NB4 (cell line): Measurements from ENCODE around the gene GALNTL6.

Experiments
- DNase-seq: peaks from one replicate; pipeline ENCODE4 v3.0.0; 2010; ENCODE audit warnings: low read depth
- H3K4me3 ChIP-seq: one replicate; pipeline ENCODE4 v1.5.1; 2011; ENCODE audit warnings: mild to moderate bottlenecking, low read depth, low read length, moderate library complexity
- MYC ChIP-seq: IDR thresholded peaks from 2 replicates; pipeline ENCODE4 v1.6.1; 2011; ENCODE audit warnings: low read depth, low read length
- POLR2A ChIP-seq: IDR thresholded peaks from 2 replicates; pipeline ENCODE4 v1.6.1; 2011; ENCODE audit warnings: mild to moderate bottlenecking; ENCODE audit not compliant: insufficient read length; ENCODE audit errors: extremely low read depth
- TF ChIP-seq, protein P1 (sequence below): IDR thresholded peaks from 2 replicates; pipeline ENCODE4 v1.6.1; 2011; ENCODE audit warnings: low read depth, low read length
- TF ChIP-seq, protein P2 (sequence below): IDR thresholded peaks from one replicate; pipeline ENCODE4 v1.5.1; 2012; ENCODE audit warnings: low read depth, low read length

Gene GALNTL6

GRCh38 chr4:172758586-172759340, 945.6 kb downstream of the GALNTL6 start:
- peak; percentile 19 for DNase-seq
- TF ChIP-seq, protein P1, sequence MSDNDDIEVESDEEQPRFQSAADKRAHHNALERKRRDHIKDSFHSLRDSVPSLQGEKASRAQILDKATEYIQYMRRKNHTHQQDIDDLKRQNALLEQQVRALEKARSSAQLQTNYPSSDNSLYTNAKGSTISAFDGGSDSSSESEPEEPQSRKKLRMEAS, result no peak
- TF ChIP-seq, protein P2, sequence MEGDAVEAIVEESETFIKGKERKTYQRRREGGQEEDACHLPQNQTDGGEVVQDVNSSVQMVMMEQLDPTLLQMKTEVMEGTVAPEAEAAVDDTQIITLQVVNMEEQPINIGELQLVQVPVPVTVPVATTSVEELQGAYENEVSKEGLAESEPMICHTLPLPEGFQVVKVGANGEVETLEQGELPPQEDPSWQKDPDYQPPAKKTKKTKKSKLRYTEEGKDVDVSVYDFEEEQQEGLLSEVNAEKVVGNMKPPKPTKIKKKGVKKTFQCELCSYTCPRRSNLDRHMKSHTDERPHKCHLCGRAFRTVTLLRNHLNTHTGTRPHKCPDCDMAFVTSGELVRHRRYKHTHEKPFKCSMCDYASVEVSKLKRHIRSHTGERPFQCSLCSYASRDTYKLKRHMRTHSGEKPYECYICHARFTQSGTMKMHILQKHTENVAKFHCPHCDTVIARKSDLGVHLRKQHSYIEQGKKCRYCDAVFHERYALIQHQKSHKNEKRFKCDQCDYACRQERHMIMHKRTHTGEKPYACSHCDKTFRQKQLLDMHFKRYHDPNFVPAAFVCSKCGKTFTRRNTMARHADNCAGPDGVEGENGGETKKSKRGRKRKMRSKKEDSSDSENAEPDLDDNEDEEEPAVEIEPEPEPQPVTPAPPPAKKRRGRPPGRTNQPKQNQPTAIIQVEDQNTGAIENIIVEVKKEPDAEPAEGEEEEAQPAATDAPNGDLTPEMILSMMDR, result no peak
- TF ChIP-seq MYC, result no peak
- TF ChIP-seq POLR2A, result no peak

GRCh38 chr4:172760512-172760911, 947.3 kb downstream of the GALNTL6 start:
- DNase-seq, result no peak
- H3K4me3 ChIP-seq, result no peak overlapping the region
- TF ChIP-seq MYC (no peak), POLR2A (no peak)
- TF ChIP-seq, protein P2, result no peak
- TF ChIP-seq, protein P1, result no peak

More at GRCh38 chr4:172758586-172759340, 945.6 kb downstream of the GALNTL6 start:
- H3K4me3 ChIP-seq, result no peak overlapping the region

DNA sequence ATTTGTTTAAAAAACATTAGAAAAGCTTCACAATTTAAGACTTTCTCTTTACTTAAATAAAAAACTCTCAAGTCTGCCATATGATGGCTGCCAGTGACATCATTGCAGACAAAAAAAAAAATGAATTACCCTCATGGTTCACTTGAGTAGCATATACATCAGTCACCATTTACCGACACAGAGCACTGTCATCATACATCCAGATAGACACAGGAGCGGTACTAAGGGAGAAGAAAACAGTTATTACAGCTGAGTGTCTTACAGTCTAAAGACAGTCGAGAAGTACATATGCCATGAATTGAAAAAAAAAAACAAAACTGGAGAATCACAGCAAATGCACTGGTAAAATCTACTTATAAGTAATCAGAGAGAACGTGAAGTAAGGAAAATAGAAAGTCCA, 949.7 kb downstream of the GALNTL6 start:
- H3K4me3 ChIP-seq, result no peak overlapping the region
- TF ChIP-seq POLR2A (no peak), MYC (no peak)
- TF ChIP-seq, protein P2, result no peak
- TF ChIP-seq, protein P1, result no peak
- no peak for DNase-seq

DNA sequence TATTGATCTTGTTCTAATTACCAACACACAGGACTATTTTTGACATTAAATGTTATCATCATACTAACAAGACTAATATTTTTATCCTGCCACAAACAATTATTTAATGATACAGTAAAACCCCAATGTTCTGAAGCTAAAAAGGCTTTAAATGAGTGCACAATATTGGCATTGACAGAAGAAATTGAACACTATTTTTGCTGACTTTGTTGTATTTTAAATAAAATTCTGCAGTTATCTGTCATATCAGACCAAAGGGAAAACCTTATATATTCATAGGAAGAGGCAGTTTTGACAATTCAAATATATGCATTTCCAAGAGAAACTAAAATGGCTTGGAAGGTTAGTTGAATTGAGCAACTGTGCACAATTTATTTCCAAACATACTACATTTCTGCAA, 957.6 kb downstream of the GALNTL6 start:
- no peak overlapping the region for H3K4me3 ChIP-seq
- DNase-seq, result no peak
- TF ChIP-seq POLR2A (no peak), MYC (no peak)
- TF ChIP-seq, protein P2, result no peak
- TF ChIP-seq, protein P1, result no peak

DNA sequence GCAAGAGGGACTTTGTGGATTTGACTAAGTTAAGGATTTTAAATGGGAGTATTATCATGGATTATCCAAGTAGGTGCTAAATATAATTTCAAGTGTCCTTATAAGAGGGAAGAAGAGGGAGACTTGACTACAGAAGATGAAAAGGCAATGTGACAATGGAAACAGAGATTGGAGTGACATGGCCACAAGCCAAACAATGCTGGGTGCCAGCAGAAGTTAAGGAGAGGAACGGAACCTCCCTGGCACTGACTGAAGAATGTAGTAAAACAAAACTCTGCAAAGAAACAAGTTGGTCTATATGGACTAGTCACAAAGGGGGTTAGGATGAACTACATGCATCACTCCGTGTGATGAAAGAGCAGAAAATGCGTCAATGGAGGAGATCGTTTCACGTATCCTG, 959.6 kb downstream of the GALNTL6 start:
- DNase-seq, result no peak
- no peak for TF ChIP-seq MYC

GRCh38 chr4:172776203-172776861, 963.1 kb downstream of the GALNTL6 start:
- H3K4me3 ChIP-seq, result no peak overlapping the region
- DNase-seq, result no peak
- TF ChIP-seq MYC (no peak), POLR2A (no peak)
- TF ChIP-seq, protein P1, result no peak
- TF ChIP-seq, protein P2, result no peak

More for the DNA sequence above, 959.6 kb downstream of the GALNTL6 start:
- no peak overlapping the region for H3K4me3 ChIP-seq
